GM18511 (cell line): ENCODE data around the gene LARP1.
"Not testable (repeated sequence)": the region's sequence is repeated elsewhere in the genome, so short reads cannot be mapped to it uniquely, and the experiment has no call there.

Source experiments
- ATAC-seq: cut with Tn5 transposase; IDR thresholded peaks from one replicate; pipeline ENCODE4 v1.9.1; 2021; ENCODE audit warnings: mild to moderate bottlenecking, moderate library complexity; ENCODE audit not compliant: unreplicated experiment

Gene LARP1

GRCh38 chr5:154820383-154820782 lies 65.2 kb downstream of the LARP1 start:
- ATAC-seq: no peak

DNA sequence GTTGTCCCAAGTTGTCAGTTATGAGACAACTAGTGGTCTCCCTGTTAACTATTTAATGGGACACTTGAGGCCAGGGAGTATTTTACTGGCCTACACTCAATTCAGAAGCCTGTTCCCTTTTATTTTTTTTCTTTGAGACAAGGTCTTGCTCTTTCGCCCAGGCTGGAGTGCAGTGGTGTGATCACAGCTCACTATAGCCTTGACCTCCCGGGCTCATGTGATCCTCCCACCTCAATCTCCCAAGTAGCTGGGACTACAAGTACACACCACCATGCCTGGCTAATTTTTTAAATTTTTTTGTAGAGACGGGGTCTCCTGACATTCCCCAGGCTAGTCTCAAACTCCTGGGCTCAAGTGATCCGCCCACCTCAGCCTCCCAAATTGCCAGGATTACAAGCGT lies 67.7 kb downstream of the LARP1 start:
- ATAC-seq: not testable (repeated sequence)

- ATAC-seq: no peak
Observed at GRCh38 chr5:154823605-154824004, 68.4 kb downstream of the LARP1 start.

DNA sequence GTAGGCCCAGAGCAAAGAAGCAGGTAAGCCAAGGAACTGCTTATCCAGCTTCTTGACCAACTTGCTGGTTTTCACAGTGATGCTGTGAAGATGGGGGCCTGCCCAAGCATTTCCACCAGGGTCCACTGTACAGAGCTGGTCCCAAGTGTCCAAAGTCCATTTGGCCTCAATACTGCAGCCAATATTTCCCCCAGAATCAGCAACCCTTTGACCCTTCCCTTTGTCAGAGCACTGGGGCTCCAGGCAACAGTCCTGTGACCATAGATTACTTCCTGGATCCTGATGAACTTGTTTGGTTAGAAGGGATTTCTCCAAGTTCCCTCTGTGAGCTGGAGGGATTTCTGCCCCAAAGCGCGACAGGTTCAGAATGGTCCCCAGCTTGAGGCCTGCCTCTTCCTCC lies 68.9 kb downstream of the LARP1 start:
- ATAC-seq: no peak

GRCh38 chr5:154829181-154829588 lies 74.0 kb downstream of the LARP1 start:
- ATAC-seq: no peak

GRCh38 chr5:154829589-154830218 lies 74.5 kb downstream of the LARP1 start:
- no peak for ATAC-seq

DNA sequence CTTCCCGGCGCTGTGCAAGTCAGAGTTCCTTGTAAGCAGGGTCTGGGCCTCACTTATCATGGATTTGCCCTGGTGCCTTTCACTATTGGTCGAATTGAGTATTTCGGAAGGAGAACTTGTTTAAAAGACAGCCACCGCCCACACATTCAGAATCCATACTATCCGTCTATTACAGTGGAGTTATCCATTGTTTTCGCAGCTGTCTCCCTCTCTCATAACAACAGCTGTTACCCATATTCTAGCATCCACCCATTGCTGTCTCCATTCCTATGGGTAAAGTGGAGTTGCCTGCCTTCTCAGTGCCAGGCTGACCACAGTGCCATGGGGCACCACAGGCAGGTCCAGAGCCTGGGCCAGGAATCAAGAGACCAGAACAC lies 75.0 kb downstream of the LARP1 start:
- no peak for ATAC-seq

GRCh38 chr5:154830596-154830995 lies 75.4 kb downstream of the LARP1 start:
- ATAC-seq: no peak

GRCh38 chr5:154831451-154831850 lies 76.3 kb downstream of the LARP1 start:
- ATAC-seq: no peak

- not testable (repeated sequence) for ATAC-seq
Observed at GRCh38 chr5:154832804-154833203, 77.6 kb downstream of the LARP1 start.

DNA sequence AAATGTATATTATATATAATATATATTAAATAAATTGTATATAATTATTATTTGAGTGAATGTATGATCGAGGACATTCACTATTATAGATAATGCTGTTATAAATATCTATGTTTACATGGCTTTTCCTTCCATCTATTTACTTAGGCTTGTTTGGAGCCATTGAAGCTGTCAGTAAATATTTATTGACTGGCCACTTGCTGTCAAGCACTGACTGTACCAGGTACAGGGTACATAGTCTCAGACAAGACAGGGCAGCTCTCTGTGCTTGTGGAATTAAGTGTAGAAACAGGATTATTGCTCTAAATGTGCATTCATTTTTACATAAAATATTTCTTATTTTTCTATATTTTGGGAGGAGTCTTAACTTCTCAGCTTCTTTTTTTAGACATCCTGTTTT lies 78.9 kb downstream of the LARP1 start:
- ATAC-seq: no peak

DNA sequence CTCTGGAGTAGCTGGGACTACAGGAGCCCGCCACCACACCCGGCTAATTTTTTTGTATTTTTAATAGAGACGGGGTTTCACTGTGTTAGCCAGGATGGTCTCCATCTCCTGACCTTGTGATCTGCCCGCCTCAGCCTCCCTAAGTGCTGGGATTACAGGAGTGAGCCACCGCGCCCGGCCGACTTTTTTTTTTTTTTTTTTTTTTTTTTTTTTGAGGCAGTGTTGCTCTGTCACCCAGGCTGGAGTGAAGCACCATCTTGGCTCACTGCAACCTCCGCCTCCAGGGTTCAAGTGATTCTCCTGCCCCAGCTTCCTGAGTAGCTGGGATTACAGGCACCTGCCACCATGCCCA lies 80.5 kb downstream of the LARP1 start:
- ATAC-seq: not testable (repeated sequence)

DNA sequence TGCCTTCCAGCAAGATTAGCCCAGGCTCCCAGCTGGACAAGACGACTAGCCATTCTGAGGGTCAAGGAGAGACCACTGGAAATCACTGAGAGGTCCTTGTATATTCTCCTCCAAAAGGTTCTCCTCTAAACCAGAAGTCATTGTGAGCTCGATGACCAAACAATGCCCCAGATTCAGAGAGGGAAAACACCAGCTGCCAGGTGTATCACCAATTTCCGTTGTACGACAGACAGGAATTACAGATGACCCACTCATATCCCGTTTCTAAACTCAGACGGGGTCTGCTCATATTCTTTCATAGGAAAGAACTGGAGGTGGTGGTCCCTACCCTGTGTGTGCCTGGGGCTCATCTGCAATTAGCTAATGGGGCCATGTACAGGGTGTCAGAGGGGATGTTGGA lies 81.0 kb downstream of the LARP1 start:
- no peak for ATAC-seq

GRCh38 chr5:154837009-154837901 lies 82.1 kb downstream of the LARP1 start:
- ATAC-seq: no peak

DNA sequence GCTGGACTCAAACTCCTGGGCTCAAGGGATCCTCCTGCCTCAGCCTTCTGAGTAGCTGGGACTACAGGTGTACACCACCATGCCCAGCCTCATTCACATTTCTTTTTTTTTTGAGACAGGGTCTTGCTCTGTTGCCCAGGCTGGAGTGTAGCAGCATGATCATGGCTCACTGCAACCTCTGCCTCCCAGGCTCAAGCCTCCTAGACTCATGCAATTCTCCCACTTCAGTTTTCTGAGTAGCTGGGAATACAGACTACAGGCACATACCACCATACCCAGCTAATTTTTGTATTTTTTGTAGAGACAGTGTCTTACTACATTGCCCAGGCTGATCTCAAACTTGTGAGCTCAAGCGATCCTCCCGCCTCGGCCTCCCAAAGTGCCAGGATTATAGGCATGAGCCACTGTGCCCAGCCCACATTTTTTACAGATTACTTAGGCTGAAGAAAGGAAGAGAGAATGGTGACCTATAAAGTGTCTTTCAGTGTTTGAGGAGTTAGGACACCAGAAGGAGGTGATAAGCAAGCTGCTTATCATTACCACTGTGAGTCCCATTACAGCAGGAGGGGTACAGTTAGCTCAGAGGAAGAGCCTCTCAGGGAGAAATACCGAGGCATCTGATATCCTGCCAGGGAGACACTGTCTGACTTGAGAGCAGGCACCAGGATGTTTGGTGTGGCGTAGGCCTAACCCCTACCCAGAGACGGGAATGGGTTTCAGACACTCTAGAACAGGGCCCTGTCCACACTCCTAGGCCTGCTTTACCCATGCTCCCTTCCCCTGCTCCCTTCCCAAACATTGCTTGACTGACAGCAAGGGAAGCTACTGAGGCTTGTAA lies 85.5 kb downstream of the LARP1 start:
- no peak for ATAC-seq

GRCh38 chr5:154841273-154841661 lies 86.1 kb downstream of the LARP1 start:
- ATAC-seq: no peak

GRCh38 chr5:154842689-154843530 lies 87.7 kb downstream of the LARP1 start:
- ATAC-seq: no peak

GRCh38 chr5:154844809-154845208 lies 89.6 kb downstream of the LARP1 start:
- ATAC-seq: no peak

- no peak for ATAC-seq
Observed at GRCh38 chr5:154849264-154849785, 94.1 kb downstream of the LARP1 start.

DNA sequence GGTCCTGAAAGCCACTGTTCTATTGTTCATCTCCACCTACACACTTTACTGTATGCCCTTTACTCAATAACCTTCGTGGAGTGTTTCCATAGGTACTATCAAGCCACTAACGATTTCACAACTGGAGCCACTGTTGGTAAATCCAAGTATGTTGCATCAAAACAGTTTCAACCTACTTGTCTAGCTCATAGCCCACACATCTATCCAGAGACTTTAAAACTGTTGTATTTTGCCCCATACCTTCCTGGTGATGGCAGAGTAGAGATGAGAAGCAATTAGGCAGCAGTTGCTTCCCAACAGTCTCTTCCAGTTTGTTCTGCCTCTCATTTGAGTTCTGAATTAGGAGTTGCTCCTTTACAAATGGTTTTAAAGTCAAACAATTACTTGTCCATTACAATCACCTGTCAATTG lies 94.6 kb downstream of the LARP1 start:
- no peak for ATAC-seq
